Endothelial cell of umbilical vein (primary cell): Measurements from ENCODE around the gene TAS2R43. TPM values are rescaled to one million over a fixed set of nuclear protein-coding genes. Genes with fewer than 3 reads are reported as not detected.

ENCODE experiments used
- BruUV-seq: library from RNA; stranded (reverse); fragments of 400-500 nt; replicated peaks from 2 replicates; lab custom pipeline; 2021; lab: Mats Ljungman, UMichigan
- CTCF ChIA-PET: fragments of 300-600, 350-600 bp; sonication (Branson Sonifier 250); formaldehyde crosslinking; loops from one replicate; lab custom pipeline; 2021; ENCODE audit warnings: antibody characterized with exemption, inconsistent platforms; lab: Charles Lee
- POLR2A ChIA-PET: fragments of 300-600, 350-600 bp; sonication (Branson Sonifier 250); formaldehyde crosslinking; loops from one replicate; lab custom pipeline; 2021; ENCODE audit warnings: antibody characterized with exemption, inconsistent platforms; lab: Charles Lee
- DNase-seq: peaks from one replicate; pipeline ENCODE4 v3.0.0-alpha.2; 2011; ENCODE audit warnings: low read depth, low spot score
- FAIRE-seq: peaks from 2 replicates; lab custom pipeline; 2011; peaks lifted over from hg19 to GRCh38; lab: Jason Lieb, UNC
- H2AFZ ChIP-seq: 2 replicates; pipeline ENCODE4 v1.6.0; 2012; ENCODE audit warnings: low read depth, low read length, control low read depth, inconsistent platforms
- H3K27ac ChIP-seq: 2 replicates; pipeline ENCODE4 v1.5.1; 2011; ENCODE audit warnings: low read depth, mild to moderate bottlenecking, control low read depth, low read length, moderate library complexity; ENCODE audit not compliant: insufficient read depth
- H3K27me3 ChIP-seq, 2 experiments: 2 replicates each; pipeline versions ENCODE4 v1.6.0 to v1.6.1; 2011; ENCODE audit warnings: low read length in 2 of 2, mixed read lengths in 1 of 2; ENCODE audit not compliant: control insufficient read depth in 2 of 2, insufficient read depth in 2 of 2
- H3K36me3 ChIP-seq, 2 experiments: 2 replicates in 1 of 2; 3 replicates in 1 of 2; pipeline ENCODE4 v1.5.1; 2011; ENCODE audit warnings: low read length in 2 of 2, mild to moderate bottlenecking in 1 of 2, moderate library complexity in 1 of 2; ENCODE audit not compliant: control insufficient read depth in 2 of 2, insufficient read depth in 2 of 2; ENCODE audit errors: extremely low read depth in 1 of 2
- H3K4me1 ChIP-seq: 3 replicates; pipeline ENCODE4 v1.5.1; 2011; ENCODE audit warnings: mild to moderate bottlenecking, low read length; ENCODE audit not compliant: control insufficient read depth, insufficient read depth; ENCODE audit errors: extremely low read depth
- H3K4me2 ChIP-seq: 2 replicates; pipeline ENCODE4 v1.6.1; 2011; ENCODE audit warnings: low read length, control low read depth, mixed read lengths; ENCODE audit not compliant: insufficient read depth
- H3K4me3 ChIP-seq, 3 experiments: fragments of 200-600 bp in 1 of 3; sonication (generic), shearing (Covaris generic) in 1 of 3; replicated peaks in 1 of 3; 2 replicates each; pipeline ENCODE4 v1.5.1; 2011 to 2016; ENCODE audit warnings: control low read depth in 3 of 3, low read length in 3 of 3, mild to moderate bottlenecking in 2 of 3, inconsistent platforms in 1 of 3, low read depth in 1 of 3, moderate library complexity in 1 of 3; ENCODE audit not compliant: insufficient read depth in 1 of 3
- H3K79me2 ChIP-seq: 2 replicates; pipeline ENCODE4 v1.6.0; 2012; ENCODE audit warnings: low read length, inconsistent platforms; ENCODE audit not compliant: control insufficient read depth, insufficient read depth
- H3K9ac ChIP-seq: replicated peaks from 2 replicates; pipeline ENCODE3; 2011; ENCODE audit warnings: low read length, control low read depth; ENCODE audit not compliant: insufficient read depth; ENCODE audit errors: extremely low read depth
- H3K9me1 ChIP-seq: replicated peaks from 3 replicates; pipeline ENCODE4 v1.6.0; 2011; ENCODE audit warnings: mild to moderate bottlenecking, low read length; ENCODE audit not compliant: control insufficient read depth, insufficient read depth; ENCODE audit errors: extremely low read depth
- H3K9me3 ChIP-seq: replicated peaks from 2 replicates; pipeline ENCODE4 v1.5.1; 2012; ENCODE audit warnings: low read length, inconsistent platforms; ENCODE audit not compliant: control insufficient read depth, insufficient read depth
- H4K20me1 ChIP-seq: replicated peaks from 2 replicates; pipeline ENCODE3; 2011; ENCODE audit warnings: mild to moderate bottlenecking, low read length; ENCODE audit not compliant: control insufficient read depth, insufficient read depth; ENCODE audit errors: extremely low read depth
- CTCF ChIP-seq, 2 donors: IDR thresholded peaks; 1 replicate in 1 of 2; 2 replicates in 1 of 2; pipeline ENCODE4 v1.5.1; 2011; ENCODE audit warnings: low read length in 2 of 2, mild to moderate bottlenecking in 2 of 2, moderate library complexity in 2 of 2, control low read depth in 1 of 2, inconsistent platforms in 1 of 2, low read depth in 1 of 2; ENCODE audit not compliant: insufficient read depth in 1 of 2; ENCODE audit errors: extremely low read depth in 1 of 2
- EZH2 ChIP-seq: IDR thresholded peaks from 2 replicates; pipeline ENCODE4 v1.6.1; 2012; ENCODE audit warnings: borderline replicate concordance, low read depth, mild to moderate bottlenecking, moderate library complexity, low read length, inconsistent platforms; ENCODE audit not compliant: severe bottlenecking
- GATA2 ChIP-seq: IDR thresholded peaks from 2 replicates; pipeline ENCODE4 v1.7.0; 2011; ENCODE audit warnings: low read depth, mild to moderate bottlenecking, moderate library complexity, mixed read lengths, low read length; ENCODE audit not compliant: insufficient read length, insufficient read depth
- JUN ChIP-seq: IDR thresholded peaks from 2 replicates; pipeline ENCODE4 v1.6.1; 2011; ENCODE audit warnings: borderline replicate concordance, low read depth; ENCODE audit not compliant: insufficient read length, insufficient read depth
- MYC ChIP-seq: IDR thresholded peaks from one replicate; pipeline ENCODE4 v1.6.1; 2011; ENCODE audit warnings: mild to moderate bottlenecking, low read depth, low read length
- POLR2A ChIP-seq: IDR thresholded peaks from 2 replicates; pipeline ENCODE4 v1.6.1; 2012; ENCODE audit warnings: low read depth, mild to moderate bottlenecking, control low read depth, low read length
- POLR2AphosphoS5 ChIP-seq: IDR thresholded peaks from 2 replicates; pipeline ENCODE4 v1.6.1; 2012; ENCODE audit warnings: low read depth, mild to moderate bottlenecking, control low read depth, low read length, moderate library complexity; ENCODE audit not compliant: insufficient read depth
- dilution Hi-C: fragments of 300-500 bp; cut with MboI; formaldehyde crosslinking; loops from one replicate; pipeline ENCODE4 v1.15.0; 2019; ENCODE audit warnings: low sequenced_read_pairs; ENCODE audit not compliant: extremely low pct_ligation_motif_present
- intact Hi-C: fragments of 100-400 bp; cut with micrococcal nuclease; formaldehyde crosslinking; loops from one replicate; pipeline ENCODE4 v1.10.0; 2022
- polyA plus RNA-seq, 4 experiments: library from polyadenylated mRNA; depleted of rRNA in 3 of 4; stranded (reverse) in 3 of 4; unstranded in 1 of 4; fragments of >200 nt; gene quantifications; 2 replicates each; pipeline versions ENCODE4 v1.2.1 to v1.2.3, GENCODE V29; 2011 to 2012; ENCODE audit warnings: missing spikeins in 1 of 4
- total RNA-seq: library from RNA; stranded (reverse); gene quantifications from 2 replicates; pipeline ENCODE4 v1.2.3, GENCODE V29; 2021

Gene TAS2R43
- total and polyA plus RNA-seq, 2 donors (not counting 3 experiments of a cell fraction or from before 2014, with no cell fraction given), result 0.07 to 1.8 TPM

- FAIRE-seq, result no peak
- peaks cover 54% of the 10 kb centered on the region for H3K79me2 ChIP-seq
- BruUV-seq, result no TSS peak
These were observed 16.7 kb upstream of the TAS2R43 start for GRCh38 chr12:11108862-11109261.

DNA sequence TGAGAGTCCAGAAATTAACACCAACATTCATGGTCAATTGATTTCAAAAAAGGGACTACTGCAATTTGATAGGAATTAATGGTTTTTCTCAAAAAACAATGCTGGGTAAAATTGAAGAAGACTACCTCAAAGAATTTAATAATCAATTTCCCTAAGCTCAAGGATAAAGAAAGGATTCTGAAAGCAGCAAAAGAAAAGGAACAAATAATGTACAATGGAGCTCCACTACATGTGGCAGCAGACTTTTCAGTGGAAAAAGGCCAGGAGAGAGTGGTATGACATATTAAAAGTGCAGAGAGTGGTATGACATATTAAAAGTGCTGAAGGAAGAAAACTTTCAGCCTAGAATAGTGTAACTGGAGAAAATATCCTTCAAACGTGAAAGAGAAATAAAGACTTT, 15.6 kb upstream of the TAS2R43 start:
- ChIA-PET POLR2A (no interaction called here), CTCF (no interaction called here)
- peaks cover 47% of the 10 kb centered on the region for H3K79me2 ChIP-seq
- dilution Hi-C loops, result no loop called here
- FAIRE-seq (no peak), DNase-seq (no peak)
- no TSS peak for BruUV-seq
- H3K9me3 ChIP-seq, result no peaks in the 10 kb centered on the region
- no peaks in the 10 kb centered on the region for H3K36me3 ChIP-seq
- intact Hi-C loops, result no loop called here
- TF ChIP-seq POLR2AphosphoS5 (no peak), POLR2A (no peak), JUN (no peak)
- no peak overlapping the region for H3K9ac ChIP-seq
- H2AFZ ChIP-seq, result no peak overlapping the region
- no peaks in the 10 kb centered on the region for H3K9me1 ChIP-seq
- no peak overlapping the region for H3K4me3 ChIP-seq
- H3K27me3 ChIP-seq, result no peaks in the 10 kb centered on the region
- H4K20me1 ChIP-seq, result peaks cover 2% of the 10 kb centered on the region
- no peaks in the 10 kb centered on the region for H3K4me1 ChIP-seq
- H3K27ac ChIP-seq, result no peak overlapping the region
- H3K4me2 ChIP-seq, result no peak overlapping the region

More at GRCh38 chr12:11108862-11109261, 16.7 kb upstream of the TAS2R43 start:
- TF ChIP-seq EZH2 (no peak), GATA2 (no peak), CTCF (IDR thresholded peaks at IDR 0.05; ENCODE audit: extremely low read depth in 1 of 2, insufficient read depth in 1 of 2, low read depth in 1 of 2, low read length in 2 of 2) (no peak), MYC (no peak)
- Histone ChIP-seq H3K9ac (no peak overlapping the region), H3K9me1 (no peaks in the 10 kb centered on the region), H3K4me3 (no peak overlapping the region), H4K20me1 (peaks cover 1% of the 10 kb centered on the region), H3K4me1 (no peaks in the 10 kb centered on the region), H3K36me3 (no peaks in the 10 kb centered on the region), H2AFZ (no peak overlapping the region), H3K4me2 (no peak overlapping the region), H3K27ac (no peak overlapping the region), H3K27me3 (no peaks in the 10 kb centered on the region), H3K9me3 (no peaks in the 10 kb centered on the region)
- DNase-seq, result no peak
- POLR2A ChIA-PET, result no interaction called here
- intact Hi-C loops, result no loop called here
- dilution Hi-C loops, result no loop called here
- CTCF ChIA-PET, result no interaction called here
